ENCODE measurements around the gene FILIP1L. TPM values are rescaled to one million over a fixed set of nuclear protein-coding genes. Genes with fewer than 3 reads are reported as not detected.
A peak's percentile ranks its signal among the peaks of the same experiment; 100 is the strongest.

The FILIP1L gene
- total and polyA plus RNA-seq, 2 of the 13 experiments (the other 11 are each of a cell fraction or from before 2014, with no cell fraction given) = 8.1 to 187 TPM

DNA sequence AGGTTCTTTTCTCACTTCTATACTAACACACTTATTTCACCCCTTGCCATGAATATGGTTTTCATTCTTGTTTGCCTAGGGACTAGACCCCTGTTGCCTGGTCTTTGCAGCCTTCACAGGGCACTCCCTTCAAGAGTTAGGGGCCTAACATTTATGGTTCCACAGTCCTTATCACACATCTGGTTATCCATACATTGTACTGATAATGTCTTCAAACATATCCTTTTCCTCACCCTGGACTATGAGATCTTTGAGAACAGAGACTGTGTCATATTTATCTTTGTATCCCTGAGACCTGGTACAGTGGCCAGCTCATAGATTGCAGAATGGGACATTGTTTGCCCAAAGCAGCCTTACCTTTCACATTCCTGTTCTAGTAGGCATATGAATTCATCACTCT lies 190.4 kb downstream of the FILIP1L start (continued):
- TF ChIP-seq SALL1 (CRISPR knock-in tag; IDR thresholded peaks at IDR 0.05) = peak; percentile 10; the same call in 1 of the 2 replicates
- TF ChIP-seq HES4 (CRISPR knock-in tag; IDR thresholded peaks at IDR 0.05; ENCODE audit: borderline replicate concordance) = no peak
- peak; percentile 42 for TF ChIP-seq BCL6 (CRISPR knock-in tag; IDR thresholded peaks at IDR 0.05)
- TF ChIP-seq, protein P1, sequence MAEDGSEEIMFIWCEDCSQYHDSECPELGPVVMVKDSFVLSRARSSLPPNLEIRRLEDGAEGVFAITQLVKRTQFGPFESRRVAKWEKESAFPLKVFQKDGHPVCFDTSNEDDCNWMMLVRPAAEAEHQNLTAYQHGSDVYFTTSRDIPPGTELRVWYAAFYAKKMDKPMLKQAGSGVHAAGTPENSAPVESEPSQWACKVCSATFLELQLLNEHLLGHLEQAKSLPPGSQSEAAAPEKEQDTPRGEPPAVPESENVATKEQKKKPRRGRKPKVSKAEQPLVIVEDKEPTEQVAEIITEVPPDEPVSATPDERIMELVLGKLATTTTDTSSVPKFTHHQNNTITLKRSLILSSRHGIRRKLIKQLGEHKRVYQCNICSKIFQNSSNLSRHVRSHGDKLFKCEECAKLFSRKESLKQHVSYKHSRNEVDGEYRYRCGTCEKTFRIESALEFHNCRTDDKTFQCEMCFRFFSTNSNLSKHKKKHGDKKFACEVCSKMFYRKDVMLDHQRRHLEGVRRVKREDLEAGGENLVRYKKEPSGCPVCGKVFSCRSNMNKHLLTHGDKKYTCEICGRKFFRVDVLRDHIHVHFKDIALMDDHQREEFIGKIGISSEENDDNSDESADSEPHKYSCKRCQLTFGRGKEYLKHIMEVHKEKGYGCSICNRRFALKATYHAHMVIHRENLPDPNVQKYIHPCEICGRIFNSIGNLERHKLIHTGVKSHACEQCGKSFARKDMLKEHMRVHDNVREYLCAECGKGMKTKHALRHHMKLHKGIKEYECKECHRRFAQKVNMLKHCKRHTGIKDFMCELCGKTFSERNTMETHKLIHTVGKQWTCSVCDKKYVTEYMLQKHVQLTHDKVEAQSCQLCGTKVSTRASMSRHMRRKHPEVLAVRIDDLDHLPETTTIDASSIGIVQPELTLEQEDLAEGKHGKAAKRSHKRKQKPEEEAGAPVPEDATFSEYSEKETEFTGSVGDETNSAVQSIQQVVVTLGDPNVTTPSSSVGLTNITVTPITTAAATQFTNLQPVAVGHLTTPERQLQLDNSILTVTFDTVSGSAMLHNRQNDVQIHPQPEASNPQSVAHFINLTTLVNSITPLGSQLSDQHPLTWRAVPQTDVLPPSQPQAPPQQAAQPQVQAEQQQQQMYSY (CRISPR knock-in tag; IDR thresholded peaks at IDR 0.05) = no peak
- 0 out of 2 replicates have a peak, but pooled peaks have one; percentile 15 for TF ChIP-seq CEBPG (CRISPR knock-in tag; IDR thresholded peaks at IDR 0.05)
- TF ChIP-seq ZNF672 (CRISPR knock-in tag; IDR thresholded peaks at IDR 0.05) = no peak
- no peak for TF ChIP-seq ARNT (IDR thresholded peaks at IDR 0.05)
- peak; percentile 50 for TF ChIP-seq ZMYM4 (CRISPR knock-in tag; IDR thresholded peaks at IDR 0.05)
- no peak for TF ChIP-seq MXD4 (CRISPR knock-in tag; IDR thresholded peaks at IDR 0.05)
- TF ChIP-seq, protein P2, sequence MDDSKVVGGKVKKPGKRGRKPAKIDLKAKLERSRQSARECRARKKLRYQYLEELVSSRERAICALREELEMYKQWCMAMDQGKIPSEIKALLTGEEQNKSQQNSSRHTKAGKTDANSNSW (CRISPR knock-in tag; IDR thresholded peaks at IDR 0.05; ENCODE audit: borderline replicate concordance) = no peak
- no peak for TF ChIP-seq BHLHE40 (IDR thresholded peaks at IDR 0.05; ENCODE audit: low read length)
- TF ChIP-seq ZNF260 (CRISPR knock-in tag; IDR thresholded peaks at IDR 0.05; ENCODE audit: borderline replicate concordance, low read depth) = no peak
- TF ChIP-seq CREM (IDR thresholded peaks at IDR 0.05) = peak; percentile 41; the same call in 1 of the 2 replicates
- TF ChIP-seq CREM (CRISPR knock-in tag; IDR thresholded peaks at IDR 0.05) = no peak
- TF ChIP-seq, protein P3, sequence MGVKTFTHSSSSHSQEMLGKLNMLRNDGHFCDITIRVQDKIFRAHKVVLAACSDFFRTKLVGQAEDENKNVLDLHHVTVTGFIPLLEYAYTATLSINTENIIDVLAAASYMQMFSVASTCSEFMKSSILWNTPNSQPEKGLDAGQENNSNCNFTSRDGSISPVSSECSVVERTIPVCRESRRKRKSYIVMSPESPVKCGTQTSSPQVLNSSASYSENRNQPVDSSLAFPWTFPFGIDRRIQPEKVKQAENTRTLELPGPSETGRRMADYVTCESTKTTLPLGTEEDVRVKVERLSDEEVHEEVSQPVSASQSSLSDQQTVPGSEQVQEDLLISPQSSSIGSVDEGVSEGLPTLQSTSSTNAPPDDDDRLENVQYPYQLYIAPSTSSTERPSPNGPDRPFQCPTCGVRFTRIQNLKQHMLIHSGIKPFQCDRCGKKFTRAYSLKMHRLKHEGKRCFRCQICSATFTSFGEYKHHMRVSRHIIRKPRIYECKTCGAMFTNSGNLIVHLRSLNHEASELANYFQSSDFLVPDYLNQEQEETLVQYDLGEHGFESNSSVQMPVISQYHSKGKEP (CRISPR knock-in tag; IDR thresholded peaks at IDR 0.05) = no peak
- TF ChIP-seq EZH2 (conservative IDR thresholded peaks at IDR 0.05; ENCODE audit: low read depth, low read length) = no peak
- TF ChIP-seq, protein P4, sequence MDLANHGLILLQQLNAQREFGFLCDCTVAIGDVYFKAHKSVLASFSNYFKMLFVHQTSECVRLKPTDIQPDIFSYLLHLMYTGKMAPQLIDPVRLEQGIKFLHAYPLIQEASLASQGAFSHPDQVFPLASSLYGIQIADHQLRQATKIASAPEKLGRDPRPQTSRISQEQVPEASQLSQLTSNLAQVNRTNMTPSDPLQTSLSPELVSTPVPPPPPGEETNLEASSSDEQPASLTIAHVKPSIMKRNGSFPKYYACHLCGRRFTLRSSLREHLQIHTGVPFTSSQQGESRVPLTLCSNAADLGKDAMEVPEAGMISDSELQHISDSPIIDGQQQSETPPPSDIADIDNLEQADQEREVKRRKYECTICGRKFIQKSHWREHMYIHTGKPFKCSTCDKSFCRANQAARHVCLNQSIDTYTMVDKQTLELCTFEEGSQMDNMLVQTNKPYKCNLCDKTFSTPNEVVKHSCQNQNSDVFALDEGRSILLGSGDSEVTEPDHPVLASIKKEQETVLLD (CRISPR knock-in tag; IDR thresholded peaks at IDR 0.05; ENCODE audit: low read depth) = no peak
- TF ChIP-seq WIZ (CRISPR knock-in tag; IDR thresholded peaks at IDR 0.05) = no peak
- 0 out of 2 replicates have a peak, but pooled peaks have one; percentile 43 for TF ChIP-seq HMG20B (CRISPR knock-in tag; conservative IDR thresholded peaks at IDR 0.05)
- no peak for TF ChIP-seq ZNF101 (CRISPR knock-in tag; IDR thresholded peaks at IDR 0.05; ENCODE audit: borderline replicate concordance, low read depth)
- TF ChIP-seq ZNF773 (CRISPR knock-in tag; IDR thresholded peaks at IDR 0.05; ENCODE audit: borderline replicate concordance) = no peak
- TF ChIP-seq FOXO1 (CRISPR knock-in tag; IDR thresholded peaks at IDR 0.05) = 0 out of 2 replicates have a peak, but pooled peaks have one; percentile 22
- TF ChIP-seq RAD21 (CRISPR knock-in tag; IDR thresholded peaks at IDR 0.05) = no peak
- TF ChIP-seq CCAR2 (optimal IDR thresholded peaks at IDR 0.05; ENCODE audit: low read depth, low read length) = no peak
- TF ChIP-seq, protein P5, sequence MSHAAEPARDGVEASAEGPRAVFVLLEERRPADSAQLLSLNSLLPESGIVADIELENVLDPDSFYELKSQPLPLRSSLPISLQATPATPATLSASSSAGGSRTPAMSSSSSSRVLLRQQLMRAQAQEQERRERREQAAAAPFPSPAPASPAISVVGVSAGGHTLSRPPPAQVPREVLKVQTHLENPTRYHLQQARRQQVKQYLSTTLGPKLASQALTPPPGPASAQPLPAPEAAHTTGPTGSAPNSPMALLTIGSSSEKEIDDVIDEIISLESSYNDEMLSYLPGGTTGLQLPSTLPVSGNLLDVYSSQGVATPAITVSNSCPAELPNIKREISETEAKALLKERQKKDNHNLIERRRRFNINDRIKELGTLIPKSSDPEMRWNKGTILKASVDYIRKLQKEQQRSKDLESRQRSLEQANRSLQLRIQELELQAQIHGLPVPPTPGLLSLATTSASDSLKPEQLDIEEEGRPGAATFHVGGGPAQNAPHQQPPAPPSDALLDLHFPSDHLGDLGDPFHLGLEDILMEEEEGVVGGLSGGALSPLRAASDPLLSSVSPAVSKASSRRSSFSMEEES (CRISPR knock-in tag; IDR thresholded peaks at IDR 0.05) = no peak
- TF ChIP-seq CHD2 (IDR thresholded peaks at IDR 0.05; ENCODE audit: low read depth, low read length) = no peak

All from HepG2 (cell line).